Vagina (tissue), 2 donors: ENCODE data around the gene ARHGAP26. TPM values are rescaled to one million over a fixed set of nuclear protein-coding genes. Genes with fewer than 3 reads are reported as not detected.

Experiments
- DNase-seq, 2 donors: peaks; one replicate each; pipeline ENCODE4 v3.0.0-alpha.2; 2017; ENCODE audit errors: extremely low spot score in 2 of 2
- H3K27ac ChIP-seq: fragments of 200-600 bp; sonication (generic); one replicate; pipeline ENCODE4 v1.5.1; 2019
- H3K27me3 ChIP-seq: fragments of 200-600 bp; sonication (generic); one replicate; pipeline ENCODE4 v1.5.1; 2019
- H3K36me3 ChIP-seq, 2 donors: fragments of 200-600 bp; sonication (generic); one replicate each; pipeline ENCODE4 v1.5.1; 2017 to 2019
- H3K4me1 ChIP-seq: fragments of 200-600 bp; sonication (generic); one replicate; pipeline ENCODE4 v1.5.1; 2019
- H3K4me3 ChIP-seq, 2 donors: fragments of 200-600 bp; sonication (generic); 1 replicate in 1 of 2; 2 replicates in 1 of 2; pipeline ENCODE4 v1.5.1; 2016 to 2019
- H3K9me3 ChIP-seq: fragments of 200-600 bp; sonication (generic); one replicate; pipeline ENCODE4 v1.5.1; 2019
- POLR2A ChIP-seq, 2 donors: fragments of 450-650 bp; IDR thresholded peaks; one replicate each; pipeline ENCODE4 v1.6.1; 2017; ENCODE audit warnings: antibody characterized with exemption in 2 of 2, mild to moderate bottlenecking in 2 of 2, moderate library complexity in 2 of 2
- POLR2AphosphoS5 ChIP-seq, 2 donors: sonication (generic); formaldehyde crosslinking; IDR thresholded peaks; one replicate each; pipeline ENCODE4 v1.9.0; 2017; ENCODE audit warnings: antibody characterized with exemption in 2 of 2, mild to moderate bottlenecking in 2 of 2, low read depth in 1 of 2; ENCODE audit not compliant: insufficient read depth in 1 of 2
- intact Hi-C: fragments of 100-400 bp; cut with DNase I; formaldehyde crosslinking; loops from one replicate; pipeline ENCODE4 v1.15.1; 2023
- total RNA-seq: library from RNA; depleted of rRNA; stranded (reverse); fragments of >200 nt; gene quantifications from one replicate; pipeline ENCODE4 v1.2.3, GENCODE V29; 2016
- TF ChIP-seq, protein P1 (sequence below), 3 experiments: fragments of 450-650 bp in 2 of 3; fragments of 200-600 bp in 1 of 3; sonication (generic) in 1 of 3; IDR thresholded peaks; one replicate each; pipeline ENCODE4 v1.5.1; 2017 to 2019; ENCODE audit warnings: antibody characterized with exemption in 3 of 3, mild to moderate bottlenecking in 2 of 3, moderate library complexity in 2 of 3

ARHGAP26 gene
- total RNA-seq, 1 donor from 2014 or later = 42.5 TPM

DNA sequence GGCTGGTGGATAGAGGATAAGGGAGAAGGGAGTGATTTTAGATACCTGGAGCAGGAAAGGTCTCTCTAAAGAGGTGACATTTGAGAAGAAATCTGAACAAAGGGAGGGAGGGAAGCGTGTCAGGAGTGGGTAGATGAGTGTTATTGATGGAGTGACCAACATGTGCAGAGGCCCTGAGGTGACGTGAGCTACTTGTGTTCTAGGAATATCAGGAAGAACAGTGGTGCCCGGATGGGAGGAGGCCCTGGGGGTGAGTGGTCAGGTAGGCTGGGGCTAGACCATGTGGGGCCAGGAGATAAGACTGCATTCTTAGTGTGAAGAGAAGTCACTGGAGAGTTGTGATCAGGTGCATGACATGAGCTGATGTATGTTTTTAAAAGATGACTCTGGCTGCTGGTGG lies 256.2 kb downstream of the ARHGAP26 start:
- Histone ChIP-seq H3K4me3 (no peak overlapping the region), H3K36me3 (no peaks in the 10 kb centered on the region), H3K27me3 (no peaks in the 10 kb centered on the region), H3K27ac (no peak overlapping the region), H3K9me3 (no peaks in the 10 kb centered on the region), H3K4me1 (peaks cover 16% of the 10 kb centered on the region)
- intact Hi-C loops = no loop called here
- TF ChIP-seq, protein P1, sequence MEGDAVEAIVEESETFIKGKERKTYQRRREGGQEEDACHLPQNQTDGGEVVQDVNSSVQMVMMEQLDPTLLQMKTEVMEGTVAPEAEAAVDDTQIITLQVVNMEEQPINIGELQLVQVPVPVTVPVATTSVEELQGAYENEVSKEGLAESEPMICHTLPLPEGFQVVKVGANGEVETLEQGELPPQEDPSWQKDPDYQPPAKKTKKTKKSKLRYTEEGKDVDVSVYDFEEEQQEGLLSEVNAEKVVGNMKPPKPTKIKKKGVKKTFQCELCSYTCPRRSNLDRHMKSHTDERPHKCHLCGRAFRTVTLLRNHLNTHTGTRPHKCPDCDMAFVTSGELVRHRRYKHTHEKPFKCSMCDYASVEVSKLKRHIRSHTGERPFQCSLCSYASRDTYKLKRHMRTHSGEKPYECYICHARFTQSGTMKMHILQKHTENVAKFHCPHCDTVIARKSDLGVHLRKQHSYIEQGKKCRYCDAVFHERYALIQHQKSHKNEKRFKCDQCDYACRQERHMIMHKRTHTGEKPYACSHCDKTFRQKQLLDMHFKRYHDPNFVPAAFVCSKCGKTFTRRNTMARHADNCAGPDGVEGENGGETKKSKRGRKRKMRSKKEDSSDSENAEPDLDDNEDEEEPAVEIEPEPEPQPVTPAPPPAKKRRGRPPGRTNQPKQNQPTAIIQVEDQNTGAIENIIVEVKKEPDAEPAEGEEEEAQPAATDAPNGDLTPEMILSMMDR (IDR thresholded peaks at IDR 0.05) = no peak
- TF ChIP-seq POLR2AphosphoS5 (IDR thresholded peaks at IDR 0.05; ENCODE audit: insufficient read depth in 1 of 2, low read depth in 1 of 2) (no peak), POLR2A (IDR thresholded peaks at IDR 0.05) (no peak)
- no peak for DNase-seq

DNA sequence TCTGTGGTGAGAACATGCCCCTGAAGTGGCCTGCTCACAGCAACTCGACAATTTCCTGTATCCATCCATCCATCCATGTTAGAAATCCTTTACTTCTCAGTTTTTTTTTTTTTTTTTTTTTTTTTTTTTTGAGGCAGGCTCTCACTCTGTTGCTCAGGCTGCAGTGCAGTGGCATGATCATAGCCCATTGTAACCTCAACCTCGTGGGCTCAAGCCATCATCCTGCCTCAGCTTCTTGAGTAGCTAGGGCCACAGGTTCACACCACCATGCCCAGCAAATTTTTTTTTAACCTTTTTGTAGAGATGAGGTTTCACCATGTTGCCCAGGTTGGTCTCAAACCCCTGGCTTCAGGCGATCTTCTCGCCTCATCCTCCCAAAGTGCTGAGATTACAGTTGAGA lies 259.1 kb downstream of the ARHGAP26 start:
- DNase-seq = no peak
- TF ChIP-seq POLR2A (IDR thresholded peaks at IDR 0.05) (no peak), POLR2AphosphoS5 (IDR thresholded peaks at IDR 0.05; ENCODE audit: insufficient read depth in 1 of 2, low read depth in 1 of 2) (no peak)
- TF ChIP-seq, protein P1 (IDR thresholded peaks at IDR 0.05) = no peak
- Histone ChIP-seq H3K4me3 (no peak overlapping the region), H3K4me1 (no peaks in the 10 kb centered on the region), H3K27ac (no peak overlapping the region), H3K9me3 (no peaks in the 10 kb centered on the region), H3K36me3 (no peaks in the 10 kb centered on the region), H3K27me3 (no peaks in the 10 kb centered on the region)
- intact Hi-C loops = no loop called here

DNA sequence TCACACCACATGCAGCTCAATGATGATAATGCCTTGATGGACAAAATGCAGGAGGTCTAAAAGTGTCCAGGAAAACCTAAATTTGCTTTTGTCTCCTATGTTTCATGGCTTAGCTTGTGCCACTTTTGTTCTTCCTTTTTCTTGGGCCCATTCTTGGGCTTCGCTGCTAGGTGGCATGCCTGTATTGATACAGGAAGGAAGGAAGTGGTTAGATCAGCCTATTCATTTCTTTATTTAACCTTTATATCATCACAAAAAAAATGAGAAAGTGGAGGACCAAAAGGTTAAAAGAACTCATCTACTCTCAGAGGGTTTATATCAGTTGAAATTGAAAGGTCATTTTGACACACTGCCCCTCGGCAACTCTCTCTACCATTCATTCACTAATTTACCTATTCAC lies 260.2 kb downstream of the ARHGAP26 start:
- TF ChIP-seq POLR2AphosphoS5 (IDR thresholded peaks at IDR 0.05; ENCODE audit: insufficient read depth in 1 of 2, low read depth in 1 of 2) = no peak
- TF ChIP-seq, protein P1 (IDR thresholded peaks at IDR 0.05) = no peak
- no peak for TF ChIP-seq POLR2A (IDR thresholded peaks at IDR 0.05)
- H3K4me3 ChIP-seq = no peak overlapping the region
- H3K27me3 ChIP-seq = no peaks in the 10 kb centered on the region
- no peak for DNase-seq
- H3K36me3 ChIP-seq = no peaks in the 10 kb centered on the region
- H3K9me3 ChIP-seq = no peaks in the 10 kb centered on the region
- no peak overlapping the region for H3K27ac ChIP-seq
- intact Hi-C loops = no loop called here
- no peaks in the 10 kb centered on the region for H3K4me1 ChIP-seq

DNA sequence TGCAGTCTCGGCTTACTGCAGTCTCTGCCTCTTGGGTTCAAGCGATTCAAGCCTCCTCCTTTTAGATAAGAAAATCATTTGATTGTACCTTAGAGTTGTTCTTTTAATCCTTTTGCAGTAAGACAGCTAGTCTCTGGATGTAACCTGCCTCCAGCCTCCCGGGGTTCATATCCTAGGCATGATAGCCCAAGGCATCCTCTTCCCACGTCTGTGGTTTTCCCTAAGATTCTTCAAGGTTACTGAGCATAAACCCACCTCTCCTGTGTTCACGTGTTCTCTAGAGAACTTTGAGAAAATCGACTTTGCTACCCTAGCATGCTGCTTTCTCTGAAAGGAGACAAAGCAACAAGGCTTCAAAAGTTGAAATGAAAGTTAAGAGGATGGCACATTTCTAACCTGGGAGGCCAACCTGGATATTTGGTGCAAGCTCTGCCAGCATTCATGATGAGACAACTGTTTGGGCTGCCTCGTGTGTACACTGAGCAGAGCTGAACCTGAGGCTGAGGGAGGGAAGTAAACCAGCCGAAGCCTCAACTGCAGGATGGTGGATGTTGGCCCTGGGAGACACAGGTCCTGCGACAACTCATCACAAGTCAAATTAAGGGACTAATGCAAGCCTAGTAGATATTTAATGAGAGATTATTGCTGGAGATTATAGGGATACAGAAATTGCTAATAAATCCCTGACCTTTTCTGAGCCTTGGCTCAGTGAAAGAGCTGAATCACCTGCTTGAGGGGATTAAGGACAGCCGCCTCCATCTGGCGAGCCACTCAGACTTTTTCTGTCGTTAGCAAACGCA lies 261.8 kb downstream of the ARHGAP26 start:
- no peak overlapping the region for H3K4me3 ChIP-seq
- no peaks in the 10 kb centered on the region for H3K36me3 ChIP-seq
- no peaks in the 10 kb centered on the region for H3K9me3 ChIP-seq
- DNase-seq = no peak
- H3K27ac ChIP-seq = no peak overlapping the region
- no peaks in the 10 kb centered on the region for H3K27me3 ChIP-seq
- TF ChIP-seq POLR2A (IDR thresholded peaks at IDR 0.05) (no peak), POLR2AphosphoS5 (IDR thresholded peaks at IDR 0.05; ENCODE audit: insufficient read depth in 1 of 2, low read depth in 1 of 2) (no peak)
- TF ChIP-seq, protein P1 (IDR thresholded peaks at IDR 0.05) = no peak
- no peaks in the 10 kb centered on the region for H3K4me1 ChIP-seq
- intact Hi-C loops = no loop called here

DNA sequence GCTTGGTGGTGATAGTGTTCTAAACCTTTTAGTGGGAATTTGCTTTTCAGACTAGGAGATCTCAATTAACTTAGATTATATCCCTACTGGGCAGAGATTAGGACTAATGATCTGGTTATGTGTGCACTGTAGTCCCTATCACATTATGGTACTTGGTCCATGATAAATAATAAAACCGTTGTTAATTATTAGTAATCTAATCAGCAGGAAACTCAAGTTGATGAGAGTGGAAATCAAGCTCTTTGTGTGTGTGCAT lies 262.3 kb downstream of the ARHGAP26 start:
- H3K27ac ChIP-seq = no peak overlapping the region
- DNase-seq = no peak
- no peak for TF ChIP-seq POLR2AphosphoS5 (IDR thresholded peaks at IDR 0.05; ENCODE audit: insufficient read depth in 1 of 2, low read depth in 1 of 2)
- TF ChIP-seq POLR2A (IDR thresholded peaks at IDR 0.05) = no peak
- TF ChIP-seq, protein P1 (IDR thresholded peaks at IDR 0.05) = no peak
- no peaks in the 10 kb centered on the region for H3K36me3 ChIP-seq
- H3K9me3 ChIP-seq = no peaks in the 10 kb centered on the region
- intact Hi-C loops = no loop called here
- H3K4me3 ChIP-seq = no peak overlapping the region
- H3K4me1 ChIP-seq = no peaks in the 10 kb centered on the region
- no peaks in the 10 kb centered on the region for H3K27me3 ChIP-seq
